ENCODE results near the gene CDX2.
A peak's percentile ranks its signal among the peaks of the same experiment; 100 is the strongest.

CDX2 gene

DNA sequence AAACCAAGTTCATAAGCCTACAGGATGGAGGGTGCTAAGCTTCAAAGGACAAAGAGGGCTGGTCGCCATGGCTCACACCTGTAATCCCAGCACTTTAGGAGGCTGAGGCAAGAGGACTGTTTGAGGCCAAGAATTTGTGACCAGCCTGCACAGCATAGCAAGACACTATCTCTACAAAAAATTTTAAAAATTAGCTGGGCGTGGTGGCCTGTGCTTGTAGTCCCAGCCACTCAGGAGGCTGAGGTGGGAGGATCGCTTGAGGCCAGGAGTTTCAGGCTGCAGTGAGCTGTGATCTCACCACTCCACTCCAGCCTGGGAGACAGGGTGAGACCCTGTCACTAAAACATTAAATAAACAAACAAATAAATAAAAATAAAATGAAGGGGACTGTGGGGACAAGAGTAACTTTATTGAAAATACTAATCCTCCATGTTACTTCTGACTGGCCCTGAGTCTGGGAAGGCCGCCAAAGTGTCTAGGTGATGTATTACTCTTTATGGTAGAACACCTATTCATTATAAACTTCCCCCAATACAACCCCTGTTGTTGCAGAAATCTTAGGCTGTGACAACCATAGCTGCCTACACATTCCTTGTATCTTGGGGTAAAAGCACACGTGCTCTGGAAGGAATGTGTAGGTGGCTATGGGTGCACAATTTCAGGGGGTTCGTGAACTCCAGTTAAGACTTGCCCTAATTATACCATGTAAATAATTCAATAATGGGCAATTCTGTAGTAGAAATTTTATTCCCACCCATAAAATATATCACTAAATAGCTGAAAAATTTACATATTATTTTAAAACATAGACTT is 34.0 kb upstream of the CDX2 start:
- TF ChIP-seq, protein P1, sequence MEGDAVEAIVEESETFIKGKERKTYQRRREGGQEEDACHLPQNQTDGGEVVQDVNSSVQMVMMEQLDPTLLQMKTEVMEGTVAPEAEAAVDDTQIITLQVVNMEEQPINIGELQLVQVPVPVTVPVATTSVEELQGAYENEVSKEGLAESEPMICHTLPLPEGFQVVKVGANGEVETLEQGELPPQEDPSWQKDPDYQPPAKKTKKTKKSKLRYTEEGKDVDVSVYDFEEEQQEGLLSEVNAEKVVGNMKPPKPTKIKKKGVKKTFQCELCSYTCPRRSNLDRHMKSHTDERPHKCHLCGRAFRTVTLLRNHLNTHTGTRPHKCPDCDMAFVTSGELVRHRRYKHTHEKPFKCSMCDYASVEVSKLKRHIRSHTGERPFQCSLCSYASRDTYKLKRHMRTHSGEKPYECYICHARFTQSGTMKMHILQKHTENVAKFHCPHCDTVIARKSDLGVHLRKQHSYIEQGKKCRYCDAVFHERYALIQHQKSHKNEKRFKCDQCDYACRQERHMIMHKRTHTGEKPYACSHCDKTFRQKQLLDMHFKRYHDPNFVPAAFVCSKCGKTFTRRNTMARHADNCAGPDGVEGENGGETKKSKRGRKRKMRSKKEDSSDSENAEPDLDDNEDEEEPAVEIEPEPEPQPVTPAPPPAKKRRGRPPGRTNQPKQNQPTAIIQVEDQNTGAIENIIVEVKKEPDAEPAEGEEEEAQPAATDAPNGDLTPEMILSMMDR (IDR thresholded peaks at IDR 0.05; ENCODE audit: borderline replicate concordance, insufficient read depth, low read depth, low read length) = no peak
- no peak overlapping the region for H3K4me3 ChIP-seq (ENCODE audit: low read depth, low read length)

DNA sequence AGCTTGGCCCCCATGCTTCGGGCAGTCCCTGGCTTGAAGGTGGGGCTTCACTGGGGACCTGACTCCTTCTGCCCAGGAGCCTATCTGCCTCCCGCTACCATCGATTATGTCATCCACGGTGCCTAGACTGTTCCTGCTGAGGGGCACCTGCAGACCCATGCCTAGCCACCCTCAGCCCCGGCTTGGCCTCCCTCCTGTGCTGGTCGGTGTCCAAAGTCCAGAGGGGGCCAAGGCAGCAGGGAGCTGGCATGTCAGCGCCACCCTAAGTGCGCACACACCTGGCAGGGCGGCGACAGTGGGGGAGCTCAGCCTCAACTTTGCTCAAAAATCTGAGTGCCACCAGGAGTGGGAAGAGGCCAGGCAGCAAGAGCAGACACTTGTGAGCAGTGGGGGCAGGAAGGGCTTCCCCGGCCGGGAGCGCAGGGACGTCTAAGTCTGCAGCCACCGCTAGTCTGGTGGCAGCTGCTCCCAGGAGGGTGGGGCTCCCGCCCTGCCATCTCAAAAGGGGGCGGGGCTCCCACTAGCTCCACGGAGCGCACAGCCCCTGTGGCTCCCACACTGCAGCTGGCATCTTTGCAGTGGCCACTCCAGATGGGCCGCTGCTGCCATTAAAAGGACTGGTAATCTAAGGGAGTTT is 32.8 kb upstream of the CDX2 start:
- no peak overlapping the region for H3K4me3 ChIP-seq (ENCODE audit: low read depth, low read length)
- TF ChIP-seq, protein P1 (IDR thresholded peaks at IDR 0.05; ENCODE audit: borderline replicate concordance, insufficient read depth, low read depth, low read length) = no peak

DNA sequence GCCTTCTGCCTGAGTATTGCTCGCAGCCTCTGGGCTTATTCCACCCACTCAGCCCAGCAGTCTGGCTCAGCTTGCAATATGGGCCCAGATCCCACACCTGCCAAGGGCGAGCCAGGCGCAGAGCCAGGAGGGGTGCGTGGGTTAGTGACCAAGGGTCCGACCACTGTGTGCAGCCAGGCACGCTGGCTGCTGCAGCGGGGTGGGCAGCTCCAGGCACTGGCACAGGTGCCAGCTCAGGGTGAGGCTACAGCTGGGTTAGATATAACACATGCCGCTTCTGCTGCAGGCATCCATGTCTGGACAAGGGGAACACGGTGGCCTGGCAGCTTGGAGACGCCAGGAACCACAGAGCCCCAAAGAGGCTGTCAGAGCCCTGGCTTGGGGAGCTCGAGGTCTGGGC is 31.9 kb upstream of the CDX2 start:
- no peak overlapping the region for H3K4me3 ChIP-seq (ENCODE audit: low read depth, low read length)
- TF ChIP-seq, protein P1 (IDR thresholded peaks at IDR 0.05; ENCODE audit: borderline replicate concordance, insufficient read depth, low read depth, low read length) = no peak

DNA sequence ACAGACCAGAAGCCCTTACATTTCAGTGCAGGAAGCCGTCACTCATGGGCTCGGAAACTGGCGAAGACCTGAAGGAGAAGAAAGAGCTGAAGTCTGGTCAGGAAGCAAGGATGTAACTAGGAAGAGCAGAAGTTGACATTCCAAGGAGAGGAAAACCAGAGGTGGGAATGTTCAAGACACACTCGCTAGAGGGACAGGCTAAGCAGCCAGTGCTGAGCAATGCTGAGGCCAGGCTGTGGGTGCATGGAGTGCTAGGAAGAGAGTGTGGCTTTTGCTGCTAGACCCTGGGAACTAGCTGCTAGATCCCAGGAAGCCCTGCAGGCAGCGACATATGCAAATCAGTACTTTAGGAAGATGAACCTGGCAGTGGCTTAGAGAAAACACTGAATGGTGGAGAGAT is 31.5 kb upstream of the CDX2 start:
- TF ChIP-seq, protein P1 (IDR thresholded peaks at IDR 0.05; ENCODE audit: borderline replicate concordance, insufficient read depth, low read depth, low read length) = no peak
- no peak overlapping the region for H3K4me3 ChIP-seq (ENCODE audit: low read depth, low read length)

DNA sequence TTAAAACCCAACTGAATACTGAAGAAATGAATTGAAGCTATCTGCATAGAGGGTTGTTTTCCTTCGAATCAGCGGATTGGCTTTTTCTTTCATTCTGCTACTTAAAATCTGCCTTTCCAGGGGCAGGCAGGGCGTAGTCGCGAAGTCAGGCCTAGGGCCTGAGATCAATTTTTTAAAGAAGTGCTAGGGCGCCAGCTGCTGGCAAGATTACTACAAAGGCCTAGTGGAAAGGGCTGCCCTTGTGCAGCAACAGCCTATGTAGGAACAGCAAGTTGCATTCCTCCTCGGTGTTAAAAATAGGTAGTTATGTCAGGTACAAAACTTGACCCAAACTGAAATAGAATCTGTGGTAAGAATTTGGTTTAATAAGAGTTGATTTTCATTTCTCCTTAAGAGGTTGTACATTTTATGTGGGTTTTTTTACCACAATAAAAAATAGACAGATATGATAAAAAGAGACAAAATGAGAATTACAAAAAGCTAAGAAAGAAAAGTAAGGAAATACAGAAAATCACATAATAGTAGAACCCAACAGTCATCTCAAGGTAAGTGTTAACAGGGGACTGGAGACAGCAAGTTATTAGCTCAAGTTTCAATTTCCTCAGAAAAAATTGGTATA is 28.9 kb upstream of the CDX2 start:
- no peak overlapping the region for H3K4me3 ChIP-seq (ENCODE audit: low read depth, low read length)
- TF ChIP-seq, protein P1 (IDR thresholded peaks at IDR 0.05; ENCODE audit: borderline replicate concordance, insufficient read depth, low read depth, low read length) = peak; percentile 70

DNA sequence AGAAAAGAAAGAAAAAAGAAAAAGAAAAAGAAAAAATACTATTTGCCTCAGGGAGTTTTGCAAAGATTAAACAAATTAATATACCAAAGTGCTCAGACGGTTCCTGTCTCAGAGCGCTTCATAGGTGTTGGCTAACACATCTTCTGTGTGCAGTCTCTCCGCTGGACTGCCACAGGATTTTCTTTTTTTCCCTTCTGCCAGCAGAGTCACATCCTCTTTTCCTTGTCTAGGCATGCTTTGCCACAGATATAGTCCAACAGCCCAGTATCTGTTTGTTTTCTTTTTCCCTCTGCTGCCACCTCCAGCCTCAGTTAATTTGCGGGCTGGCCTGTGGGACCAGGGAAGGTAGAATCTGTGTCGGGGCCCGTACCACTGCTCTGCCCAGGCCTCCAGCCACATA is 22.8 kb upstream of the CDX2 start:
- no peak overlapping the region for H3K4me3 ChIP-seq (ENCODE audit: low read depth, low read length)
- TF ChIP-seq, protein P1 (IDR thresholded peaks at IDR 0.05; ENCODE audit: borderline replicate concordance, insufficient read depth, low read depth, low read length) = no peak
